K562 (cell line): ENCODE measurements around the gene MARVELD1. TPM values are rescaled to one million over a fixed set of nuclear protein-coding genes. Genes with fewer than 3 reads are reported as not detected.

Experiments
- GATA2 ChIP-seq: sonication (generic); formaldehyde crosslinking; IDR thresholded peaks from 2 replicates; pipeline ENCODE4 v1.4.0; 2020; ENCODE audit warnings: mild to moderate bottlenecking, missing genetic modification reagents
- KAT2B ChIP-seq: IDR thresholded peaks from one replicate; pipeline ENCODE4 v1.6.1; 2012; ENCODE audit warnings: low read depth, mild to moderate bottlenecking, control low read depth, inconsistent platforms, low read length, moderate library complexity
- polyA plus RNA-seq, 8 experiments: library from polyadenylated mRNA; depleted of rRNA in 4 of 8; stranded (reverse) in 5 of 8; unstranded in 3 of 8; fragments of >200 nt; fragmentation: Nextera tagmentation in 2 of 8; fragmentation: Illumina TruSeq in 1 of 8; extraction: Ambion mirVana in 2 of 8; extraction: Trizol in 1 of 8; gene quantifications; 2 replicates each; pipeline versions ENCODE4 v1.2.1 to v1.2.3, GENCODE V29; 2011 to 2014; ENCODE audit warnings: inconsistent platforms in 1 of 8, missing spikeins in 1 of 8
- total RNA-seq, 7 experiments: library from RNA; depleted of rRNA in 6 of 7; stranded (reverse); fragments of >200 nt in 6 of 7; fragmentation: Illumina TruSeq in 2 of 7; extraction: Trizol in 2 of 7; gene quantifications; 2 replicates each; pipeline versions ENCODE4 v1.2.1 to v1.2.3, GENCODE V29; 2011 to 2021; ENCODE audit warnings: low replicate concordance in 1 of 7
- TF ChIP-seq, protein P1 (sequence below): fragments of 250-450 bp; sonication (Bioruptor Pico); IDR thresholded peaks from 2 replicates; pipeline ENCODE4 v1.5.0; 2020; ENCODE audit warnings: mild to moderate bottlenecking, borderline replicate concordance
- TF ChIP-seq, protein P2 (sequence below), 2 experiments: fragments of 200-800 bp in 1 of 2; sonication (Bioruptor generic) in 1 of 2; sonication (generic) in 1 of 2; formaldehyde crosslinking in 1 of 2; IDR thresholded peaks in 1 of 2; conservative IDR thresholded peaks in 1 of 2; 2 replicates each; pipeline versions ENCODE4 v1.5.0 to v1.6.1; 2016 to 2020; ENCODE audit warnings: missing compliant biosample characterization in 1 of 2, missing genetic modification characterization in 1 of 2, missing genetic modification reagents in 1 of 2
- TF ChIP-seq, protein P3 (sequence below): sonication (generic); formaldehyde crosslinking; IDR thresholded peaks from 2 replicates; pipeline ENCODE4 v1.8.0; 2022; ENCODE audit warnings: mild to moderate bottlenecking, missing genetic modification reagents

MARVELD1 gene
- total and polyA plus RNA-seq, 9 of the 15 experiments (the other 6 are each of a cell fraction or from before 2014, with no cell fraction given) = 2.7 to 12.5 (median 5.3) TPM

DNA sequence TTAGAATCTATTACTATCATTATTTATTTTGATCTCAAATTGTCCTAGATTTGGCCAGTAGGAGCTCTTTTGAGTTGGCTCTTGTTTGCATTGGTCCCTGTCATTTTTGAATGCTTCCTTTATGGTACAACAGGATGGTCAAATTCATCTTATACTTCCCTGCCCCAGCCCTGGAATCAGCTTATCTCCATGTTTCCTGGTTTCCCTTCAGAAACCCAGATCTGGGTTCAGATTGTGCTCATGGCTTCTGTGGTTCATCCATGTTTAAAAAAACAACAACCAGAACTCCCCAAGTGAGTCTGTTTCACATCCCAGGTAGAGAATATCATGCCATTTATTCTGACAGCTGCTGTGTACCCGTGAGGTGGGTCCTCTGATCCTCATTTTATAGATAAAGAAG is 34.0 kb downstream of the MARVELD1 start (continued):
- TF ChIP-seq, protein P1, sequence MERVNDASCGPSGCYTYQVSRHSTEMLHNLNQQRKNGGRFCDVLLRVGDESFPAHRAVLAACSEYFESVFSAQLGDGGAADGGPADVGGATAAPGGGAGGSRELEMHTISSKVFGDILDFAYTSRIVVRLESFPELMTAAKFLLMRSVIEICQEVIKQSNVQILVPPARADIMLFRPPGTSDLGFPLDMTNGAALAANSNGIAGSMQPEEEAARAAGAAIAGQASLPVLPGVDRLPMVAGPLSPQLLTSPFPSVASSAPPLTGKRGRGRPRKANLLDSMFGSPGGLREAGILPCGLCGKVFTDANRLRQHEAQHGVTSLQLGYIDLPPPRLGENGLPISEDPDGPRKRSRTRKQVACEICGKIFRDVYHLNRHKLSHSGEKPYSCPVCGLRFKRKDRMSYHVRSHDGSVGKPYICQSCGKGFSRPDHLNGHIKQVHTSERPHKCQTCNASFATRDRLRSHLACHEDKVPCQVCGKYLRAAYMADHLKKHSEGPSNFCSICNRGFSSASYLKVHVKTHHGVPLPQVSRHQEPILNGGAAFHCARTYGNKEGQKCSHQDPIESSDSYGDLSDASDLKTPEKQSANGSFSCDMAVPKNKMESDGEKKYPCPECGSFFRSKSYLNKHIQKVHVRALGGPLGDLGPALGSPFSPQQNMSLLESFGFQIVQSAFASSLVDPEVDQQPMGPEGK (CRISPR knock-in tag) = no peak
- TF ChIP-seq GATA2 (CRISPR knock-in tag) (no peak), KAT2B (no peak)
- TF ChIP-seq, protein P2, sequence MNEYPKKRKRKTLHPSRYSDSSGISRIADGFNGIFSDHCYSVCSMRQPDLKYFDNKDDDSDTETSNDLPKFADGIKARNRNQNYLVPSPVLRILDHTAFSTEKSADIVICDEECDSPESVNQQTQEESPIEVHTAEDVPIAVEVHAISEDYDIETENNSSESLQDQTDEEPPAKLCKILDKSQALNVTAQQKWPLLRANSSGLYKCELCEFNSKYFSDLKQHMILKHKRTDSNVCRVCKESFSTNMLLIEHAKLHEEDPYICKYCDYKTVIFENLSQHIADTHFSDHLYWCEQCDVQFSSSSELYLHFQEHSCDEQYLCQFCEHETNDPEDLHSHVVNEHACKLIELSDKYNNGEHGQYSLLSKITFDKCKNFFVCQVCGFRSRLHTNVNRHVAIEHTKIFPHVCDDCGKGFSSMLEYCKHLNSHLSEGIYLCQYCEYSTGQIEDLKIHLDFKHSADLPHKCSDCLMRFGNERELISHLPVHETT (CRISPR knock-in tag; conservative IDR thresholded peaks at IDR 0.05 in 1 of 2, IDR thresholded peaks at IDR 0.05 in 1 of 2) = no peak
- TF ChIP-seq, protein P3, sequence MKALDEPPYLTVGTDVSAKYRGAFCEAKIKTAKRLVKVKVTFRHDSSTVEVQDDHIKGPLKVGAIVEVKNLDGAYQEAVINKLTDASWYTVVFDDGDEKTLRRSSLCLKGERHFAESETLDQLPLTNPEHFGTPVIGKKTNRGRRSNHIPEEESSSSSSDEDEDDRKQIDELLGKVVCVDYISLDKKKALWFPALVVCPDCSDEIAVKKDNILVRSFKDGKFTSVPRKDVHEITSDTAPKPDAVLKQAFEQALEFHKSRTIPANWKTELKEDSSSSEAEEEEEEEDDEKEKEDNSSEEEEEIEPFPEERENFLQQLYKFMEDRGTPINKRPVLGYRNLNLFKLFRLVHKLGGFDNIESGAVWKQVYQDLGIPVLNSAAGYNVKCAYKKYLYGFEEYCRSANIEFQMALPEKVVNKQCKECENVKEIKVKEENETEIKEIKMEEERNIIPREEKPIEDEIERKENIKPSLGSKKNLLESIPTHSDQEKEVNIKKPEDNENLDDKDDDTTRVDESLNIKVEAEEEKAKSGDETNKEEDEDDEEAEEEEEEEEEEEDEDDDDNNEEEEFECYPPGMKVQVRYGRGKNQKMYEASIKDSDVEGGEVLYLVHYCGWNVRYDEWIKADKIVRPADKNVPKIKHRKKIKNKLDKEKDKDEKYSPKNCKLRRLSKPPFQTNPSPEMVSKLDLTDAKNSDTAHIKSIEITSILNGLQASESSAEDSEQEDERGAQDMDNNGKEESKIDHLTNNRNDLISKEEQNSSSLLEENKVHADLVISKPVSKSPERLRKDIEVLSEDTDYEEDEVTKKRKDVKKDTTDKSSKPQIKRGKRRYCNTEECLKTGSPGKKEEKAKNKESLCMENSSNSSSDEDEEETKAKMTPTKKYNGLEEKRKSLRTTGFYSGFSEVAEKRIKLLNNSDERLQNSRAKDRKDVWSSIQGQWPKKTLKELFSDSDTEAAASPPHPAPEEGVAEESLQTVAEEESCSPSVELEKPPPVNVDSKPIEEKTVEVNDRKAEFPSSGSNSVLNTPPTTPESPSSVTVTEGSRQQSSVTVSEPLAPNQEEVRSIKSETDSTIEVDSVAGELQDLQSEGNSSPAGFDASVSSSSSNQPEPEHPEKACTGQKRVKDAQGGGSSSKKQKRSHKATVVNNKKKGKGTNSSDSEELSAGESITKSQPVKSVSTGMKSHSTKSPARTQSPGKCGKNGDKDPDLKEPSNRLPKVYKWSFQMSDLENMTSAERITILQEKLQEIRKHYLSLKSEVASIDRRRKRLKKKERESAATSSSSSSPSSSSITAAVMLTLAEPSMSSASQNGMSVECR (CRISPR knock-in tag) = no peak
